Nephron (organoid): Measurements from ENCODE around the gene CALHM6.
"Not testable (repeated sequence)": the region's sequence is repeated elsewhere in the genome, so short reads cannot be mapped to it uniquely, and the experiment has no call there.

ENCODE experiments used
- H3K27ac Mint-ChIP-seq, 3 experiments: 2 replicates each; pipeline ENCODE4 v1.8.0; 2020; ENCODE audit warnings: mixed read lengths in 3 of 3, mild to moderate bottlenecking in 2 of 3, moderate library complexity in 1 of 3
- H3K27me3 Mint-ChIP-seq: 2 replicates; pipeline ENCODE4 v1.8.0; 2021; ENCODE audit warnings: low read depth, mild to moderate bottlenecking, moderate library complexity, mixed read lengths
- H3K36me3 Mint-ChIP-seq: 2 replicates; pipeline ENCODE4 v1.8.0; 2020; ENCODE audit warnings: low read depth, mixed read lengths
- H3K4me1 Mint-ChIP-seq: 2 replicates; pipeline ENCODE4 v1.8.0; 2020; ENCODE audit warnings: mixed read lengths
- H3K4me3 Mint-ChIP-seq, 3 experiments: 2 replicates each; pipeline ENCODE4 v1.8.0; 2020; ENCODE audit warnings: mild to moderate bottlenecking in 3 of 3, mixed read lengths in 3 of 3, moderate library complexity in 2 of 3
- H3K9me3 Mint-ChIP-seq: 2 replicates; pipeline ENCODE4 v1.8.0; 2020; ENCODE audit warnings: mixed read lengths
- CTCF ChIP-seq, 3 experiments: fragments of 200-600 bp; sonication (generic); IDR thresholded peaks; one replicate each; pipeline ENCODE4 v1.5.0; 2021; ENCODE audit warnings: antibody characterized with exemption in 3 of 3; ENCODE audit not compliant: unreplicated experiment in 3 of 3

CALHM6 gene

GRCh38 chr6:116482780-116483179 is 21.6 kb downstream of the CALHM6 start:
- Mint-ChIP-seq H3K27me3 (no peaks in the 10 kb centered on the region), H3K27ac (no peak overlapping the region), H3K4me1 (no peaks in the 10 kb centered on the region), H3K36me3 (no peaks in the 10 kb centered on the region), H3K9me3 (peaks cover 3% of the 10 kb centered on the region), H3K4me3 (no peak overlapping the region)
- TF ChIP-seq CTCF (IDR thresholded peaks at IDR 0.05; ENCODE audit: unreplicated experiment in 3 of 3): no peak

GRCh38 chr6:116483616-116484015 is 22.4 kb downstream of the CALHM6 start:
- Mint-ChIP-seq H3K4me3 (no peak overlapping the region), H3K27ac (no peak overlapping the region), H3K27me3 (no peaks in the 10 kb centered on the region), H3K4me1 (no peaks in the 10 kb centered on the region), H3K36me3 (no peaks in the 10 kb centered on the region), H3K9me3 (peaks cover 4% of the 10 kb centered on the region)
- TF ChIP-seq CTCF (IDR thresholded peaks at IDR 0.05; ENCODE audit: unreplicated experiment in 3 of 3): no peak

GRCh38 chr6:116485559-116486184 is 24.5 kb downstream of the CALHM6 start:
- Mint-ChIP-seq H3K36me3 (no peaks in the 10 kb centered on the region), H3K4me1 (no peaks in the 10 kb centered on the region), H3K27me3 (no peaks in the 10 kb centered on the region), H3K4me3 (no peak overlapping the region), H3K9me3 (peaks cover 14% of the 10 kb centered on the region), H3K27ac (peak overlapping the region in 1 of 3 experiments; percentile 1)
- TF ChIP-seq CTCF (IDR thresholded peaks at IDR 0.05; ENCODE audit: unreplicated experiment in 3 of 3): no peak

- no peak overlapping the region for H3K27ac Mint-ChIP-seq
- no peaks in the 10 kb centered on the region for H3K27me3 Mint-ChIP-seq
- no peak overlapping the region for H3K4me3 Mint-ChIP-seq
- peaks cover 17% of the 10 kb centered on the region for H3K9me3 Mint-ChIP-seq
- H3K4me1 Mint-ChIP-seq: no peaks in the 10 kb centered on the region
- no peak for TF ChIP-seq CTCF (IDR thresholded peaks at IDR 0.05; ENCODE audit: unreplicated experiment in 3 of 3)
- no peaks in the 10 kb centered on the region for H3K36me3 Mint-ChIP-seq
Measured at GRCh38 chr6:116491610-116492330, 30.6 kb downstream of the CALHM6 start.

- TF ChIP-seq CTCF (IDR thresholded peaks at IDR 0.05; ENCODE audit: unreplicated experiment in 3 of 3): no peak
- H3K27ac Mint-ChIP-seq: no peak overlapping the region
- no peak overlapping the region for H3K4me3 Mint-ChIP-seq
- H3K9me3 Mint-ChIP-seq: peaks cover 15% of the 10 kb centered on the region
- no peaks in the 10 kb centered on the region for H3K4me1 Mint-ChIP-seq
- no peaks in the 10 kb centered on the region for H3K36me3 Mint-ChIP-seq
- H3K27me3 Mint-ChIP-seq: no peaks in the 10 kb centered on the region
Measured at GRCh38 chr6:116492331-116493067, 31.3 kb downstream of the CALHM6 start.

GRCh38 chr6:116495161-116495560 is 34.0 kb downstream of the CALHM6 start:
- H3K27me3 Mint-ChIP-seq, H3K9me3 Mint-ChIP-seq, H3K4me3 Mint-ChIP-seq, H3K27ac Mint-ChIP-seq, H3K36me3 Mint-ChIP-seq, H3K4me1 Mint-ChIP-seq: not testable (repeated sequence)
